DOHH2 (cell line): Measurements from ENCODE around the gene MAGEC1.

Experiments
- H3F3A ChIP-seq: fragments of 200-600 bp; sonication (generic), shearing (Covaris generic); 2 replicates; pipeline ENCODE4 v1.6.0; 2016; ENCODE audit warnings: antibody characterized with exemption, mild to moderate bottlenecking; ENCODE audit not compliant: control insufficient read depth, insufficient read depth
- H3K27ac ChIP-seq: fragments of 200-600 bp; sonication (generic); 2 replicates; pipeline ENCODE4 v1.5.1; 2014; ENCODE audit warnings: low read depth, mild to moderate bottlenecking, low read length, moderate library complexity
- H3K27me3 ChIP-seq: fragments of 200-600 bp; sonication (generic); 2 replicates; pipeline ENCODE4 v1.6.1; 2014; ENCODE audit warnings: mild to moderate bottlenecking, low read length, mixed read lengths; ENCODE audit not compliant: control insufficient read depth
- H3K36me3 ChIP-seq: fragments of 200-600 bp; sonication (generic); 2 replicates; pipeline ENCODE4 v1.6.1; 2014; ENCODE audit warnings: mild to moderate bottlenecking, low read length, moderate library complexity, mixed read lengths; ENCODE audit not compliant: control insufficient read depth
- H3K4me1 ChIP-seq: fragments of 200-600 bp; sonication (generic); 2 replicates; pipeline ENCODE4 v1.6.1; 2014; ENCODE audit warnings: mild to moderate bottlenecking, low read length, mixed read lengths; ENCODE audit not compliant: control insufficient read depth
- H3K4me2 ChIP-seq: fragments of 200-600 bp; sonication (generic); 2 replicates; pipeline ENCODE4 v1.6.0; 2014; ENCODE audit warnings: mild to moderate bottlenecking, low read length, moderate library complexity
- H3K4me3 ChIP-seq: fragments of 200-600 bp; sonication (generic); 2 replicates; pipeline ENCODE4 v1.5.1; 2014; ENCODE audit warnings: mild to moderate bottlenecking, low read length, mixed read lengths
- H3K79me2 ChIP-seq: fragments of 200-600 bp; sonication (generic); 2 replicates; pipeline ENCODE4 v1.6.1; 2014; ENCODE audit warnings: mild to moderate bottlenecking, low read length, mixed read lengths; ENCODE audit not compliant: control insufficient read depth
- H3K9me2 ChIP-seq: fragments of 200-600 bp; sonication (generic); replicated peaks from 2 replicates; pipeline ENCODE4 v1.6.1; 2014; ENCODE audit warnings: mild to moderate bottlenecking, low read length, mixed read lengths; ENCODE audit not compliant: control insufficient read depth
- H3K9me3 ChIP-seq: fragments of 200-600 bp; sonication (generic); 2 replicates; pipeline ENCODE4 v1.6.1; 2014; ENCODE audit warnings: antibody characterized with exemption, low read length, mixed read lengths; ENCODE audit not compliant: control insufficient read depth, insufficient read depth
- H4K20me1 ChIP-seq: fragments of 200-600 bp; sonication (generic); 2 replicates; pipeline ENCODE4 v1.6.0; 2014; ENCODE audit warnings: low read depth, mild to moderate bottlenecking, antibody characterized with exemption, low read length, moderate library complexity; ENCODE audit not compliant: control insufficient read depth, insufficient read depth
- EZH2phosphoT487 ChIP-seq: fragments of 200-600 bp; sonication (generic); IDR thresholded peaks from 2 replicates; pipeline ENCODE4 v1.6.1; 2017; ENCODE audit warnings: borderline replicate concordance, mild to moderate bottlenecking, antibody characterized with exemption, low read length, moderate library complexity, mixed read lengths
- TF ChIP-seq, protein P1 (sequence below): fragments of 200-600 bp; sonication (generic); IDR thresholded peaks from one replicate; pipeline ENCODE4 v1.5.1; 2014; ENCODE audit warnings: antibody characterized with exemption, mild to moderate bottlenecking, low read depth, low read length; ENCODE audit not compliant: poor library complexity, severe bottlenecking

Gene MAGEC1

DNA sequence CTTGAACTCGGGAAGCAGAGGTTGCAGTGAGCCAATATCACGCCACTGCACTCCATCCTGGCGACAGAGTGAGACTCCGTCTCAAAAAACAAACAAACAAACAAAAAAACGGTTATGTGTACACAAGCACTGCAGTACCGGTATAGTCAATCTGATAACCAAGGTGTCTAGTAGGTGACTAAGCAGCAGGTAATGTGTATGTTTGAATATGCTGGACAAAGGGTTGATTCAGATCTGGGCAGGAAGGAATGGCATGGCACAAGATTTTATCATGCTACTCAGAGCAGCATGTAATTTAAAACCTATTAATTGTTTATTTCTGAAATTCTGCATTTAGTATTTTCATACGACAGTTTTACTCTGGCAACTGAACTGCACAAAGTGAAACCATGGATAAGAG, 41.7 kb downstream of the MAGEC1 start:
- no peaks in the 10 kb centered on the region for H3K9me2 ChIP-seq
- no peaks in the 10 kb centered on the region for H3K4me1 ChIP-seq
- H3K4me3 ChIP-seq = no peak overlapping the region
- TF ChIP-seq, protein P1, sequence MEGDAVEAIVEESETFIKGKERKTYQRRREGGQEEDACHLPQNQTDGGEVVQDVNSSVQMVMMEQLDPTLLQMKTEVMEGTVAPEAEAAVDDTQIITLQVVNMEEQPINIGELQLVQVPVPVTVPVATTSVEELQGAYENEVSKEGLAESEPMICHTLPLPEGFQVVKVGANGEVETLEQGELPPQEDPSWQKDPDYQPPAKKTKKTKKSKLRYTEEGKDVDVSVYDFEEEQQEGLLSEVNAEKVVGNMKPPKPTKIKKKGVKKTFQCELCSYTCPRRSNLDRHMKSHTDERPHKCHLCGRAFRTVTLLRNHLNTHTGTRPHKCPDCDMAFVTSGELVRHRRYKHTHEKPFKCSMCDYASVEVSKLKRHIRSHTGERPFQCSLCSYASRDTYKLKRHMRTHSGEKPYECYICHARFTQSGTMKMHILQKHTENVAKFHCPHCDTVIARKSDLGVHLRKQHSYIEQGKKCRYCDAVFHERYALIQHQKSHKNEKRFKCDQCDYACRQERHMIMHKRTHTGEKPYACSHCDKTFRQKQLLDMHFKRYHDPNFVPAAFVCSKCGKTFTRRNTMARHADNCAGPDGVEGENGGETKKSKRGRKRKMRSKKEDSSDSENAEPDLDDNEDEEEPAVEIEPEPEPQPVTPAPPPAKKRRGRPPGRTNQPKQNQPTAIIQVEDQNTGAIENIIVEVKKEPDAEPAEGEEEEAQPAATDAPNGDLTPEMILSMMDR = no peak
- TF ChIP-seq EZH2phosphoT487 = no peak
- H3K27ac ChIP-seq = no peak overlapping the region
- no peak overlapping the region for H3K4me2 ChIP-seq
- no peaks in the 10 kb centered on the region for H3K36me3 ChIP-seq
- no peaks in the 10 kb centered on the region for H3K27me3 ChIP-seq
- H3F3A ChIP-seq = no peaks in the 10 kb centered on the region
- H4K20me1 ChIP-seq = no peaks in the 10 kb centered on the region
- no peaks in the 10 kb centered on the region for H3K9me3 ChIP-seq
- no peaks in the 10 kb centered on the region for H3K79me2 ChIP-seq

DNA sequence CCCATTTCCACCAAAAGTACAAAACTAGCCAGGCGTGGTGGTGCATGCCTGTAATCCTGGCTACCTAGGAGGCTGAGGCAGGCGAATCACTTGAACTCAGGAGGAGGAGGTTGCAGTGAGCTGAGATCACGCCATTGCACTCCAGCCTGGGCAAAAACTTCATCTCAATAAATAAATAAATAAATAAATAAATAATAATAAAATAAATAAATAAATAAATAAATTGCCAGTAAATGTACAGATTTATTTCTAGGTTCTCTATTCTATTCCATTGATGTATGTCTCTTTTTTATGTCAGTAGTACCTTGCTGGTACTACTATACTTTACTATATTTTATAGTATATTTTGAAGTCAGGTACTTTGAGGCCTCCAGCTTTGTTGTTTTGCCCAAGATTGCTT, 43.7 kb downstream of the MAGEC1 start:
- no peaks in the 10 kb centered on the region for H3F3A ChIP-seq
- no peak overlapping the region for H3K4me2 ChIP-seq
- H3K79me2 ChIP-seq = no peaks in the 10 kb centered on the region
- H3K9me2 ChIP-seq = no peaks in the 10 kb centered on the region
- no peak overlapping the region for H3K4me3 ChIP-seq
- TF ChIP-seq, protein P1 = no peak
- no peak for TF ChIP-seq EZH2phosphoT487
- H3K27ac ChIP-seq = no peak overlapping the region
- no peaks in the 10 kb centered on the region for H3K4me1 ChIP-seq
- no peaks in the 10 kb centered on the region for H3K36me3 ChIP-seq
- H3K9me3 ChIP-seq = no peaks in the 10 kb centered on the region
- H4K20me1 ChIP-seq = no peaks in the 10 kb centered on the region
- no peaks in the 10 kb centered on the region for H3K27me3 ChIP-seq

DNA sequence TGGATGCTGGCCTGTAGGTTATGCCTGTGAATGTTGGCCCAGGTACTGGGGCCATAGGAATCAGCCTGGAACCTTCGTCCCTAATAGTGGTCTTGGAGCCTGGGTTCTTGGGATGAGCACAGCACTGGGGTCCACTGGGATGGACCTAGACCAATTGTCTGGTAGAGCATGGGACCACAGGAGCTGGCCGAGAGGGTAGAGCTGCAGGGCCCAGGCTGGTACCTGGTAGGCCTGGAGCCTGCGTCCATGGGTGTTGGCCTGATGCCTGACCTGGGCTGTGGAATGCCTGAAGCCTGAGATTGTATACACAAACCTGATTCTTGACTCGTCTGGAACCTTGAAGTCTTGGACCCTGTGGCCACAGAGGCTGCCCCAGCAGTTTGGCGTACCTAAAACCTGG, 48.9 kb downstream of the MAGEC1 start:
- Histone ChIP-seq H3F3A (no peaks in the 10 kb centered on the region), H3K27ac (no peak overlapping the region), H3K79me2 (no peaks in the 10 kb centered on the region), H3K27me3 (no peaks in the 10 kb centered on the region), H3K9me3 (no peaks in the 10 kb centered on the region), H3K36me3 (no peaks in the 10 kb centered on the region), H3K4me2 (no peak overlapping the region), H3K4me3 (no peak overlapping the region), H3K4me1 (no peaks in the 10 kb centered on the region), H3K9me2 (no peaks in the 10 kb centered on the region), H4K20me1 (no peaks in the 10 kb centered on the region)
- TF ChIP-seq EZH2phosphoT487 = no peak
- TF ChIP-seq, protein P1 = no peak

DNA sequence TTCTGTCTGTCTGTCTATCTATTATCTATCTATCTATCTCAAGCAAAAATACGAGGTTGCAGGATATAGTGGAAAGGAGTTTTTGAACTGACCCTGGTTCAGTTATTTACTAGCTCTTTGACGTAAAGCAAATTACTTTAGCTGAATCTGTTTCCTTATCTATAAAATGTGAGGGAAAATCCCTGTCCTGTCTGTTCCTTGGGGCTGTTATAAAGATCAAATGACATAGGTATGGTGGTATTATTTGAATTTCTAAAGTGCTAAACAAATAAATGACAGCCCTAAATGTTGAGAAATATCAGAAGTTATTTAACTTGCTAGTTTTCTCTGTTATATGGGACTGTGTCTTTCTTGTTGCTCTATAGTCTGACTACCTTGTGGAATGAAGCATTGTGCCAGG, 55.0 kb downstream of the MAGEC1 start:
- H3K4me1 ChIP-seq = no peaks in the 10 kb centered on the region
- TF ChIP-seq, protein P1 = no peak
- no peak for TF ChIP-seq EZH2phosphoT487
- H3K9me2 ChIP-seq = no peaks in the 10 kb centered on the region
- H3K4me3 ChIP-seq = no peak overlapping the region
- no peaks in the 10 kb centered on the region for H3K79me2 ChIP-seq
- no peaks in the 10 kb centered on the region for H3F3A ChIP-seq
- no peaks in the 10 kb centered on the region for H3K36me3 ChIP-seq
- no peak overlapping the region for H3K27ac ChIP-seq
- no peak overlapping the region for H3K4me2 ChIP-seq
- no peaks in the 10 kb centered on the region for H3K27me3 ChIP-seq
- H3K9me3 ChIP-seq = no peaks in the 10 kb centered on the region
- H4K20me1 ChIP-seq = no peaks in the 10 kb centered on the region
